Measurements from ENCODE around the gene PTPRG. TPM values are rescaled to one million over a fixed set of nuclear protein-coding genes. Genes with fewer than 3 reads are reported as not detected.

PTPRG gene
- total and polyA plus RNA-seq, 2 donors (not counting 3 experiments of a cell fraction or from before 2014, with no cell fraction given), result 8.9 to 39.1 TPM

DNA sequence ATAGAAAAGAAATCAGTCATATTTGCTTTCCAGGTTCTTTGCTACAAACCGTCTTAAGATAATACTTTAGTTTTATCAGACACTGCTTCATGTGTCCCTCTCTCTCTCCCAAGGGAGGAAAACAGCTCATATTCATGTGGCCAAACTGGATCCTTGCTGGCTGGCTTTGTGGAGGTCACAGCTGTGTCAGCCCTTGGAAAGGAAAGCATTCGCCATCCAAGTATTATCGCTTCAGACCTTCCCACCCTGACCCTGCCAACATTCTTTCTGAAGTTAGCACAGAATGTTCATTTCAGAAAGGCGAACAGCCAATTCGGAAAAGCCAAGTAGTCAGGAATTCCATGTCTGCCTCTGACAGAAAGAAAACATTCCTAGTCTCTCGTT, 598.3 kb downstream of the PTPRG start:
- Histone ChIP-seq H3K9ac (replicated peaks; ENCODE audit: extremely low read depth, insufficient read depth, low read length) (peak overlapping the region; percentile 79), H3K36me3 (ENCODE audit: control insufficient read depth in 2 of 2, extremely low read depth in 1 of 2, insufficient read depth in 2 of 2, low read length in 2 of 2) (no peaks in the 10 kb centered on the region), H2AFZ (ENCODE audit: low read depth, low read length) (peak overlapping the region; percentile 39), H3K4me1 (ENCODE audit: control insufficient read depth, extremely low read depth, insufficient read depth, low read length) (peaks cover 33% of the 10 kb centered on the region), H3K9me1 (replicated peaks; ENCODE audit: control insufficient read depth, extremely low read depth, insufficient read depth, low read length) (no peaks in the 10 kb centered on the region), H3K9me3 (replicated peaks; ENCODE audit: control insufficient read depth, insufficient read depth, low read length) (no peaks in the 10 kb centered on the region), H4K20me1 (replicated peaks; ENCODE audit: control insufficient read depth, extremely low read depth, insufficient read depth, low read length) (no peaks in the 10 kb centered on the region), H3K4me2 (ENCODE audit: insufficient read depth, low read length) (peak overlapping the region; percentile 73), H3K79me2 (ENCODE audit: control insufficient read depth, insufficient read depth, low read length) (no peaks in the 10 kb centered on the region), H3K27ac (ENCODE audit: insufficient read depth, low read depth, low read length) (peak overlapping the region; percentile 94), H3K27me3 (ENCODE audit: control insufficient read depth in 2 of 2, insufficient read depth in 2 of 2, low read length in 2 of 2) (no peaks in the 10 kb centered on the region), H3K4me3 (replicated peaks in 1 of 3; ENCODE audit: insufficient read depth in 1 of 3, low read depth in 1 of 3, low read length in 3 of 3) (peak overlapping the region in 1 of 3 experiments; percentile 26)
- dilution Hi-C loops (cut with MboI; ENCODE audit: extremely low pct_ligation_motif_present, low sequenced_read_pairs) (no loop called here), intact Hi-C loops (cut with micrococcal nuclease) (loop anchor here (1.0 kb wide), 3 partner anchors 15 to 28 kb away; no protein-coding TSS in a partner anchor)
- ChIA-PET POLR2A (interaction anchor here (0.9 kb wide), 1 partner anchor 10 kb away, joined by 3 read pairs; no protein-coding TSS in a partner anchor), CTCF (interaction anchor here (0.7 to 3.7 kb wide), 9 partner anchors 10 to 596 kb away, joined by 3 to 30 read pairs (median 7); no protein-coding TSS in a partner anchor)
- FAIRE-seq (peak; percentile 100), DNase-seq (ENCODE audit: low read depth, low spot score) (peak; percentile 95)
- no TSS peak for BruUV-seq (replicated peaks)
- TF ChIP-seq, protein P1, sequence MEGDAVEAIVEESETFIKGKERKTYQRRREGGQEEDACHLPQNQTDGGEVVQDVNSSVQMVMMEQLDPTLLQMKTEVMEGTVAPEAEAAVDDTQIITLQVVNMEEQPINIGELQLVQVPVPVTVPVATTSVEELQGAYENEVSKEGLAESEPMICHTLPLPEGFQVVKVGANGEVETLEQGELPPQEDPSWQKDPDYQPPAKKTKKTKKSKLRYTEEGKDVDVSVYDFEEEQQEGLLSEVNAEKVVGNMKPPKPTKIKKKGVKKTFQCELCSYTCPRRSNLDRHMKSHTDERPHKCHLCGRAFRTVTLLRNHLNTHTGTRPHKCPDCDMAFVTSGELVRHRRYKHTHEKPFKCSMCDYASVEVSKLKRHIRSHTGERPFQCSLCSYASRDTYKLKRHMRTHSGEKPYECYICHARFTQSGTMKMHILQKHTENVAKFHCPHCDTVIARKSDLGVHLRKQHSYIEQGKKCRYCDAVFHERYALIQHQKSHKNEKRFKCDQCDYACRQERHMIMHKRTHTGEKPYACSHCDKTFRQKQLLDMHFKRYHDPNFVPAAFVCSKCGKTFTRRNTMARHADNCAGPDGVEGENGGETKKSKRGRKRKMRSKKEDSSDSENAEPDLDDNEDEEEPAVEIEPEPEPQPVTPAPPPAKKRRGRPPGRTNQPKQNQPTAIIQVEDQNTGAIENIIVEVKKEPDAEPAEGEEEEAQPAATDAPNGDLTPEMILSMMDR (IDR thresholded peaks at IDR 0.05; ENCODE audit: extremely low read depth in 1 of 2, insufficient read depth in 1 of 2, low read depth in 1 of 2, low read length in 2 of 2), result no peak
- peak; percentile 10 for TF ChIP-seq JUN (IDR thresholded peaks at IDR 0.05; ENCODE audit: borderline replicate concordance, insufficient read depth, insufficient read length, low read depth)
- peak; percentile 69 for TF ChIP-seq FOS (IDR thresholded peaks at IDR 0.05; ENCODE audit: borderline replicate concordance, insufficient read depth, low read length)
- TF ChIP-seq GATA2 (IDR thresholded peaks at IDR 0.05; ENCODE audit: insufficient read depth, insufficient read length, low read depth, low read length), result peak; percentile 85
- TF ChIP-seq POLR2AphosphoS5 (IDR thresholded peaks at IDR 0.05; ENCODE audit: insufficient read depth, low read depth, low read length), result peak; percentile 66
- no peak for TF ChIP-seq EZH2 (IDR thresholded peaks at IDR 0.05; ENCODE audit: borderline replicate concordance, low read depth, low read length, severe bottlenecking)
